Measurements from ENCODE around the gene EEF2KMT. TPM values are rescaled to one million over a fixed set of nuclear protein-coding genes. Genes with fewer than 3 reads are reported as not detected.

The EEF2KMT gene
- total and polyA plus RNA-seq, 2 of the 13 experiments (the other 11 are each of a cell fraction or from before 2014, with no cell fraction given) = 10.7 to 26.9 TPM

GRCh38 chr16:5134739-5135452 lies 37.3 kb upstream of the EEF2KMT start (continued):
- TF ChIP-seq HMGXB4 (CRISPR knock-in tag; IDR thresholded peaks at IDR 0.05; ENCODE audit: borderline replicate concordance in 1 of 2, low read depth in 1 of 2) (peak in 1 of 2 experiments; percentile 64; a peak in 1 of 4 replicates), ETV5 (CRISPR knock-in tag; IDR thresholded peaks at IDR 0.05; ENCODE audit: borderline replicate concordance) (peak; percentile 52; the same call in 1 of the 2 replicates), ZSCAN25 (CRISPR knock-in tag; IDR thresholded peaks at IDR 0.05) (peak; percentile 75; the same call in 1 of the 2 replicates), ZBTB21 (CRISPR knock-in tag; IDR thresholded peaks at IDR 0.05) (peak; percentile 57; the same call in 1 of the 2 replicates), ZNF12 (CRISPR knock-in tag; IDR thresholded peaks at IDR 0.05) (peak; percentile 84), ZNF788 (CRISPR knock-in tag; IDR thresholded peaks at IDR 0.05; ENCODE audit: borderline replicate concordance) (peak; percentile 92; the same call in 1 of the 2 replicates), ARID3A (IDR thresholded peaks at IDR 0.05; ENCODE audit: low read depth, low read length) (0 out of 2 replicates have a peak, but pooled peaks have one; percentile 17), KDM4B (CRISPR knock-in tag; IDR thresholded peaks at IDR 0.05) (0 out of 2 replicates have a peak, but pooled peaks have one; percentile 63), SPEN (CRISPR knock-in tag; IDR thresholded peaks at IDR 0.05; ENCODE audit: low read depth) (peak; percentile 85), SNAPC5 (CRISPR knock-in tag; IDR thresholded peaks at IDR 0.05; ENCODE audit: borderline replicate concordance) (peak; percentile 64), CBX1 (IDR thresholded peaks at IDR 0.05; ENCODE audit: low read depth) (peak; percentile 52), CEBPB (IDR thresholded peaks at IDR 0.05; ENCODE audit: borderline replicate concordance, low read depth, low read length) (peak; percentile 97), SMAD3 (CRISPR knock-in tag; IDR thresholded peaks at IDR 0.05) (peak; percentile 90), MEIS2 (CRISPR knock-in tag; IDR thresholded peaks at IDR 0.05) (peak; percentile 80), BCL6 (CRISPR knock-in tag; IDR thresholded peaks at IDR 0.05) (peak; percentile 81), SNAPC2 (CRISPR knock-in tag; IDR thresholded peaks at IDR 0.05) (peak; percentile 95), ZNF160 (CRISPR knock-in tag; IDR thresholded peaks at IDR 0.05) (peak; percentile 79; the same call in 1 of the 2 replicates), AKAP8 (CRISPR knock-in tag; IDR thresholded peaks at IDR 0.05) (peak; percentile 52; the same call in 1 of the 2 replicates), KAT8 (CRISPR knock-in tag; IDR thresholded peaks at IDR 0.05) (peak; percentile 78), ARID5B (CRISPR knock-in tag; IDR thresholded peaks at IDR 0.05) (peak; percentile 91), RARA (CRISPR knock-in tag; IDR thresholded peaks at IDR 0.05) (0 out of 2 replicates have a peak, but pooled peaks have one; percentile 77), ZNF572 (CRISPR knock-in tag; IDR thresholded peaks at IDR 0.05) (peak; percentile 95), ZNF605 (CRISPR knock-in tag; IDR thresholded peaks at IDR 0.05) (peak; percentile 87; the same call in 1 of the 2 replicates)
